ENCODE results near the gene OXCT2.
A peak's percentile ranks its signal among the peaks of the same experiment; 100 is the strongest.

GRCh38 chr1:39720094-39720999 is 50.8 kb downstream of the OXCT2 start:
- TF ChIP-seq CTCF (IDR thresholded peaks at IDR 0.05) (peak; percentile 46 to 77), POLR2A (IDR thresholded peaks at IDR 0.05) (no peak), EP300 (IDR thresholded peaks at IDR 0.05) (no peak), POLR2AphosphoS5 (IDR thresholded peaks at IDR 0.05) (no peak)

Measured in suprapubic skin (tissue), 4 donors.